ENCODE results near the gene STARD3NL.
"Not testable (repeated sequence)": the region's sequence is repeated elsewhere in the genome, so short reads cannot be mapped to it uniquely, and the experiment has no call there.

GRCh38 chr7:38264602-38265001, 86.6 kb downstream of the STARD3NL start:
- TF ChIP-seq CTCF (IDR thresholded peaks at IDR 0.05; ENCODE audit: poor library complexity, severe bottlenecking); TAF1 (IDR thresholded peaks at IDR 0.05; ENCODE audit: low read depth); REST (IDR thresholded peaks at IDR 0.05; ENCODE audit: borderline replicate concordance); RAD21 (conservative IDR thresholded peaks at IDR 0.05); MXI1 (conservative IDR thresholded peaks at IDR 0.05; ENCODE audit: poor library complexity, severe bottlenecking); POLR2AphosphoS5 (IDR thresholded peaks at IDR 0.05); EZH2 (IDR thresholded peaks at IDR 0.05; ENCODE audit: borderline replicate concordance, insufficient read depth, low read length, poor library complexity, severe bottlenecking); SMC3 (conservative IDR thresholded peaks at IDR 0.05; ENCODE audit: poor library complexity): not testable (repeated sequence)

Data from neural cell (in vitro differentiated cells).